Measurements from ENCODE around the gene STPG4. TPM values are rescaled to one million over a fixed set of nuclear protein-coding genes. Genes with fewer than 3 reads are reported as not detected.
A peak's percentile ranks its signal among the peaks of the same experiment; 100 is the strongest.
"Not testable (repeated sequence)": the region's sequence is repeated elsewhere in the genome, so short reads cannot be mapped to it uniquely, and the experiment has no call there.

The STPG4 gene
- total and polyA plus RNA-seq, 2 donors = 0.41 TPM; not detected in 1

DNA sequence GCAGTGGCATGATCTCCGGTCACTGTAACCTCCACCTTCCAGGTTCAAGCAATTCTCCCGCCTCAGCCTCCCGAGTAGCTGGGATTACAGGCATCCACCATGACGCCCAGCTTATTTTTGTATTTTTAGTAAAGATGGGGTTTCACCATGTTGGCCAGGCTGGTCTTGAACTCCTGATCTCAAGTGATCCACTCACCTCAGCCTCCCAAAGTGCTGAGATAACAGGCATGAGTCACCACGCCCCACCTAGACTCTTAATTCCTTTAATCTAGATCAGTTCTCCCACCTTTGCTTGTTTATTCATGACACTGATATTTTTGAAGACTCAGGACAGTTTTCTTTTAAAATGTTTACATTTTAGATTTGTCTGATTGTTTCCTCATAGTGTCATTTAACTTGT lies 30.0 kb upstream of the STPG4 start:
- H3K27ac ChIP-seq (ENCODE audit: low read depth); H3K4me1 ChIP-seq (ENCODE audit: insufficient read depth); DNase-seq (ENCODE audit: extremely low spot score); H3K36me3 ChIP-seq (ENCODE audit: insufficient read depth); H3K4me3 ChIP-seq (ENCODE audit: low read depth, low read length): not testable (repeated sequence)
- WGBS = 85% methylated on average over 5 of the region's 5 CpGs

DNA sequence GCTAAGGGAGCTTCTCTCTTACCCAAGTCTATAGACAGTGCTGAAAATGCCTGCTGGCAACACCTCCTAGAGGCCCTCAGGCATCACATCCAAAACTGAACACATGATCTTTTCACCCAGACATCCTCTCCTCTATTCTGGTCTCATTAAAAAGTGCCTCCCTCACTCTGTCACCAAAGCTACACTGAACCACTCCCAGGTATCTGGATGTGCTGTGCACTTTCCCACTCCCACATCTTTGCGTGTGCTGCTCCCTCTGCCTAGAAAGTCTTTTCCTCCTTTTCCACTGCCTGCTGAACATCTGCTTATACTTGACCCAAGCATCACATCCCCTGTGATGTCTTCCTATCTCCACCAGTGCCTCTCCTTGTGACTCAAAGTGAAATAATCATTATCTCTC lies 26.1 kb upstream of the STPG4 start:
- 88% methylated on average over 1 of the region's 1 CpG for WGBS
- DNase-seq (ENCODE audit: extremely low spot score) = no peak
- Histone ChIP-seq H3K4me1 (ENCODE audit: insufficient read depth) (no peaks in the 10 kb centered on the region), H3K27ac (ENCODE audit: low read depth) (no peak overlapping the region), H3K36me3 (ENCODE audit: insufficient read depth) (no peaks in the 10 kb centered on the region), H3K4me3 (ENCODE audit: low read depth, low read length) (no peak overlapping the region)

DNA sequence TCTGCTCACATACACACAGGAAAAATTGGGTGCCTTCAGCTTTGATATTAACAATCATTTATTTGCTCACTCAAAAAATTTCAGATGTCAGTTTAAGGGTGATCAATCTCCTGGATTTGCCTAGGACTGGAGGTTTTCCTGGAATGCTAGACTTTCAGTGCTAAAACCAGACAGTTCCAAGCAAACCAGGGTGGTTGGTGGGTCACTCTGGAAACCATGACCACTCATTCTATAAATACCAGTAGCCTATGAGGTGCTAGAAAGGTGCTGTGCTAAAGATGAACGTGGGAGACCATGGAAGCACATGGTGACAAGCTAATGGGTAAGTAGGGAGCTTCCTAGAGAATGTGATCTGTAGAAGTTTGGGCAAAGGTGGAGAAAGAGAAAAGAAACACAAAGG lies 25.4 kb upstream of the STPG4 start:
- Histone ChIP-seq H3K4me3 (ENCODE audit: low read depth, low read length) (no peak overlapping the region), H3K4me1 (ENCODE audit: insufficient read depth) (no peaks in the 10 kb centered on the region), H3K36me3 (ENCODE audit: insufficient read depth) (no peaks in the 10 kb centered on the region), H3K27ac (ENCODE audit: low read depth) (no peak overlapping the region)
- no peak for DNase-seq (ENCODE audit: extremely low spot score)
- 78% methylated on average over 1 of the region's 1 CpG for WGBS

- 94% methylated on average over 6 of the region's 6 CpGs for WGBS
Measured at GRCh38 chr2:47179388-47179787, 24.3 kb upstream of the STPG4 start.

GRCh38 chr2:47178341-47178740 lies 23.2 kb upstream of the STPG4 start:
- no peak overlapping the region for H3K4me3 ChIP-seq (ENCODE audit: low read depth, low read length)
- 93% methylated on average over 6 of the region's 6 CpGs for WGBS
- H3K36me3 ChIP-seq (ENCODE audit: insufficient read depth) = no peaks in the 10 kb centered on the region
- H3K4me1 ChIP-seq (ENCODE audit: insufficient read depth) = no peaks in the 10 kb centered on the region
- H3K27ac ChIP-seq (ENCODE audit: low read depth) = no peak overlapping the region
- no peak for DNase-seq (ENCODE audit: extremely low spot score)

More at GRCh38 chr2:47179388-47179787, 24.3 kb upstream of the STPG4 start:
- Histone ChIP-seq H3K27ac (ENCODE audit: low read depth) (no peak overlapping the region), H3K4me1 (ENCODE audit: insufficient read depth) (no peaks in the 10 kb centered on the region), H3K4me3 (ENCODE audit: low read depth, low read length) (no peak overlapping the region), H3K36me3 (ENCODE audit: insufficient read depth) (no peaks in the 10 kb centered on the region)
- no peak for DNase-seq (ENCODE audit: extremely low spot score)

GRCh38 chr2:47177043-47177565 lies 22.0 kb upstream of the STPG4 start:
- DNase-seq (ENCODE audit: extremely low spot score) = no peak
- no peaks in the 10 kb centered on the region for H3K36me3 ChIP-seq (ENCODE audit: insufficient read depth)
- peak overlapping the region; percentile 68 for H3K4me3 ChIP-seq (ENCODE audit: low read depth, low read length)
- WGBS = 9% methylated on average over 16 of the region's 16 CpGs
- H3K27ac ChIP-seq (ENCODE audit: low read depth) = peak overlapping the region; percentile 71
- no peaks in the 10 kb centered on the region for H3K4me1 ChIP-seq (ENCODE audit: insufficient read depth)

DNA sequence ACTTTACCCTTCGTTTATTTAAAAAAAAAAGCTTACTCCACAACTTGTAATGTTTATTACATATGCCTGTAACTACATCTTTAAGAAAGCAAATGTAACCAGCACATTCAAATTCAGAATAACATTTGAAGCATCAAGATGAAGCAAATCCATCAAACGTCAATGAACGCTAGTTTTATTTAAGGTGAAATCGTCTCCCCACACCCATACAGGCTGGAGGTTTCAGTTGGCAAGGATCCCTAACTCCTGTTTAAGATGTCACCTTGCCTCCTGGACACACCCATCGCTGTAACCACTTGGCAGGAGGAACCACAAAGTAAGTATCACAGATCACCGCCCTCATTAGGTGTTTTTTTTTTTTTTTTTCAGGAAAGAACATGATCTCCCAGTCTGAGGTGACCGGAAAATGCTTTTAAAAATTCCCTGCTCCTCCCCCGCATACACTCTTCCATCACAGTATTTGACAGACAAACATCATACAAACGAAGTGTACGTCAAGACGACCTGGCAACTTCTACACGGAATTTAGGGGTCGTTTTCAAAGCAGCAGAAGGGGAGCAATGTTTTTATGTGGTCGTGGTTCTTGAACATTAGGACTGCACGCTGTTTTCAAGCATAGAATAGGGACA lies 19.7 kb upstream of the STPG4 start:
- Histone ChIP-seq H3K27ac (ENCODE audit: low read depth) (peak overlapping the region; percentile 92), H3K4me3 (ENCODE audit: low read depth, low read length) (peak overlapping the region; percentile 68), H3K36me3 (ENCODE audit: insufficient read depth) (no peaks in the 10 kb centered on the region), H3K4me1 (ENCODE audit: insufficient read depth) (no peaks in the 10 kb centered on the region)
- WGBS = 2% methylated on average over 15 of the region's 15 CpGs
- no peak for DNase-seq (ENCODE audit: extremely low spot score)

GRCh38 chr2:47173986-47174732 lies 19.1 kb upstream of the STPG4 start:
- H3K4me1 ChIP-seq (ENCODE audit: insufficient read depth) = no peaks in the 10 kb centered on the region
- DNase-seq (ENCODE audit: extremely low spot score) = no peak
- H3K4me3 ChIP-seq (ENCODE audit: low read depth, low read length) = no peak overlapping the region
- WGBS = 26% methylated on average over 9 of the region's 9 CpGs
- peak overlapping the region; percentile 35 for H3K27ac ChIP-seq (ENCODE audit: low read depth)
- no peaks in the 10 kb centered on the region for H3K36me3 ChIP-seq (ENCODE audit: insufficient read depth)

DNA sequence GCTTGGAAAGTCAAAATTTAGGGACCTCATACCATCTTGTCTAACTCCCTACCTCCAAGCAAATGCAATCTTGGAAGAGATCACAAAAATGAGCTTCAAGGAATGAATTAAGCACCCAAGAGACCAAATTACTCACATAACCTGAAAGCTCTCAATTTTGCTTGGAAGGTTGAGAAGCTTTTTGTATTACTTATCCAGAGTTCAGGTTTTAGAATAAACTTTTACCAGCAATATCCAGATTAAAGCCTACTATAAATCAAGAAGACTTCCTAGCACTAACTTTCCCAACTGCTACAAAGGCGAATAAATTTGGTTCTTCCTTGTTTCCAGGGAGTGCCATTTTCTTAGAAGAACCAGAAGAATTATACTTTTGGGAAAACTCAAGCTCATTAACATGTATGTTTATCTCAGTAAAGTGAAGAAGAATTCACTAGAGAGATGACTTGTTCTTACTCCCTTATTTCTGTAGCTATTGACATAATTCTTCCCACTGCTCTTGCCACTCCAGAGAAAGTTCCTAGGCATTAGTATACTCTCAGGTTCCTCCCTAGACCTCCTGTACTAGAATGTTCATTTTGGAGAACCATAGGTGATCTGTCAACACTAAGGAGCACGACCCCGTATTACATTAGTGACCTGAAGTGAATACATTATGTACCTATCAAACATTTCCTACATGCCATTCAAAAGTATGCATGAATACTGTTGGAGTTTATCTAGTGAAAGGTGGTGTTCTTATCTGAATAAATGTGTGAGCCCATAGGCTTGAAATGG lies 18.0 kb upstream of the STPG4 start:
- no peaks in the 10 kb centered on the region for H3K36me3 ChIP-seq (ENCODE audit: insufficient read depth)
- H3K4me1 ChIP-seq (ENCODE audit: insufficient read depth) = no peaks in the 10 kb centered on the region
- 50% methylated on average over 3 of the region's 3 CpGs for WGBS
- peak overlapping the region; percentile 8 for H3K4me3 ChIP-seq (ENCODE audit: low read depth, low read length)
- H3K27ac ChIP-seq (ENCODE audit: low read depth) = no peak overlapping the region
- DNase-seq (ENCODE audit: extremely low spot score) = no peak

- WGBS = 25% methylated on average over 9 of the region's 9 CpGs
- DNase-seq (ENCODE audit: extremely low spot score) = no peak
- H3K27ac ChIP-seq (ENCODE audit: low read depth) = peak overlapping the region; percentile 32
- no peaks in the 10 kb centered on the region for H3K36me3 ChIP-seq (ENCODE audit: insufficient read depth)
- H3K4me1 ChIP-seq (ENCODE audit: insufficient read depth) = no peaks in the 10 kb centered on the region
- H3K4me3 ChIP-seq (ENCODE audit: low read depth, low read length) = peak overlapping the region; percentile 8
Measured at GRCh38 chr2:47172156-47172921, 17.2 kb upstream of the STPG4 start.

DNA sequence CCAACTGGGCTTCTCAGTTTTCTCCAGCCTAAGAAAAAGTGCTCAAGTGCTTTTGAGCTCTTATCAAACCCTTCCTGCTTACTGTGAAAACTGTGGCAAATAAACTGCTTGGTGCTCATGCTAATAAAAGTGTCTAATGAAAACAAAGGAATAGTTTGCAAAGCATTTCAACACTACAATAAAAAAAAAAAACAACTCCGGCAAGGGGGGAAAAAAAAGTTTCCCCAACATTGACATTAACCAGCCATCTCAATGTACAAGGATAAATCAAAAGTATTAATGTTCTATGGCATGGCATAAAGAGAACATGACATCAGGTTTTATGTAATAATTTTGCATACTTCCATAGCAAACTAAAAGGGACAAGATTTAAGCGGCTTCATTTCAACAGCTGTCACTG lies 14.7 kb upstream of the STPG4 start:
- Histone ChIP-seq H3K4me1 (ENCODE audit: insufficient read depth) (no peaks in the 10 kb centered on the region), H3K36me3 (ENCODE audit: insufficient read depth) (no peaks in the 10 kb centered on the region), H3K27ac (ENCODE audit: low read depth) (no peak overlapping the region), H3K4me3 (ENCODE audit: low read depth, low read length) (no peak overlapping the region)
- no peak for DNase-seq (ENCODE audit: extremely low spot score)
- WGBS = 40% methylated on average over 2 of the region's 2 CpGs

- not testable (repeated sequence) for H3K4me1 ChIP-seq (ENCODE audit: insufficient read depth); H3K27ac ChIP-seq (ENCODE audit: low read depth); H3K4me3 ChIP-seq (ENCODE audit: low read depth, low read length); H3K36me3 ChIP-seq (ENCODE audit: insufficient read depth); DNase-seq (ENCODE audit: extremely low spot score)
- 71% methylated on average over 8 of the region's 8 CpGs for whole genome bisulfite sequencing
Measured at GRCh38 chr2:47168895-47169294, 13.8 kb upstream of the STPG4 start.

DNA sequence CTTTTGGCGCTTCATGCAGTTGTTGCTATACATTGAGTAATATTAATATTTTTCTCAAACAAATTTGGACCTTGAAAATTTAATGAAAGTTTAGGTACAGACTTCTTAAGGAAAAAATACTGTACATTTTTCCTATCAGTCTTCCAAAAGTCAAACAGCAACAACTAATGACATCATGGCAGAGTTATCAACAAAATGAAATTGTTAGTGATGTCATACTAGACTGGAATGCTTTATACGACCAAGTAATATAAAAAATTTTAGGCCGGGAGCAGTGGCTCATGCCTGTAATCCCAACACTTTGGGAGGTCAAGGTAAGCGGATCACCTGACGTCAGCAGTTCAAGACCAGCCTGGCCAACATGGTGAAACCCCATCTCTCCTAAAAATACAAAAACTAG lies 12.0 kb upstream of the STPG4 start:
- DNase-seq (ENCODE audit: extremely low spot score) = no peak
- H3K27ac ChIP-seq (ENCODE audit: low read depth) = no peak overlapping the region
- H3K4me3 ChIP-seq (ENCODE audit: low read depth, low read length) = no peak overlapping the region
- 82% methylated on average over 5 of the region's 5 CpGs for WGBS
- no peaks in the 10 kb centered on the region for H3K36me3 ChIP-seq (ENCODE audit: insufficient read depth)
- H3K4me1 ChIP-seq (ENCODE audit: insufficient read depth) = no peaks in the 10 kb centered on the region

Measured in urinary bladder (tissue), 4 donors.